Measurements from ENCODE around the gene DNAJC13. TPM values are rescaled to one million over a fixed set of nuclear protein-coding genes. Genes with fewer than 3 reads are reported as not detected.

Gene DNAJC13
- total RNA-seq, 4 donors from 2014 or later: 42.0 to 102 (median 52.1) TPM

- Histone ChIP-seq H3K4me1 (peaks cover 0 to 2% (median 0%) of the 10 kb centered on the region in 4 donors), H3K27ac (no peak overlapping the region), H3K36me3 (peaks cover 0 to 74% (median 0%) of the 10 kb centered on the region in 3 donors), H3K9me3 (no peaks in the 10 kb centered on the region), H3K27me3 (no peaks in the 10 kb centered on the region), H3K4me3 (no peak overlapping the region)
- TF ChIP-seq POLR2A (IDR thresholded peaks at IDR 0.05): no peak
- no peak for TF ChIP-seq CTCF (IDR thresholded peaks at IDR 0.05)
- no peak for DNase-seq
Measured at GRCh38 chr3:132509096-132509495, 91.8 kb downstream of the DNAJC13 start.

DNA sequence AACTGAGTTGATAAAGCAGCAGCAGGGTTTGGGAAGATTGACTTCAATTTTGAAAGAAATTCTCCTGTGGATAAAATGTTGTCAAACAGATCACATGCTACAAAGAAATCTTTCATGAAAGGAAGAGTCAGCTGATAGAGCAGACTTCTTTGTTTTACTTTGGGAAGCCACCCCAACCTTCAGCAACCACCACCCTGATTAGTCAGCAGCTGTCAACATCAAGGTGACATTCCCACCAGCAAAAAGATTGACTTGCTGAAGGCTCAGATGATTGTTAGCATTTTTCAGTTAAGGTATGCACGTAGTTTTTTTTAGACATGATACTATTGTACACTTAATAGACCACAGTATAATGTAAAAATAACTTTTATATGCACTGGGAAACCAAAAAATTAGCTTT lies 92.2 kb downstream of the DNAJC13 start:
- H3K9me3 ChIP-seq: no peaks in the 10 kb centered on the region

GRCh38 chr3:132513057-132513456 lies 95.8 kb downstream of the DNAJC13 start:
- no peaks in the 10 kb centered on the region for H3K27me3 ChIP-seq
- TF ChIP-seq CTCF (IDR thresholded peaks at IDR 0.05): no peak
- no peak for TF ChIP-seq POLR2A (IDR thresholded peaks at IDR 0.05)
- H3K27ac ChIP-seq: no peak overlapping the region
- no peak for DNase-seq
- H3K9me3 ChIP-seq: no peaks in the 10 kb centered on the region
- no peak overlapping the region for H3K4me3 ChIP-seq
- H3K36me3 ChIP-seq: peaks cover 0 to 91% (median 0%) of the 10 kb centered on the region in 3 donors
- peaks cover 0 to under 1% (median 0%) of the 10 kb centered on the region in 4 donors for H3K4me1 ChIP-seq

More for the DNA sequence above, 92.2 kb downstream of the DNAJC13 start:
- no peak for TF ChIP-seq POLR2A (IDR thresholded peaks at IDR 0.05)
- TF ChIP-seq CTCF (IDR thresholded peaks at IDR 0.05): no peak
- DNase-seq: no peak
- no peaks in the 10 kb centered on the region for H3K27me3 ChIP-seq
- H3K4me1 ChIP-seq: peaks cover 0 to 2% (median 0%) of the 10 kb centered on the region in 4 donors
- peaks cover 0 to 74% (median 0%) of the 10 kb centered on the region in 3 donors for H3K36me3 ChIP-seq
- no peak overlapping the region for H3K4me3 ChIP-seq
- no peak overlapping the region for H3K27ac ChIP-seq

- H3K9me3 ChIP-seq: no peaks in the 10 kb centered on the region
- no peaks in the 10 kb centered on the region for H3K4me1 ChIP-seq
- no peak for TF ChIP-seq CTCF (IDR thresholded peaks at IDR 0.05)
- TF ChIP-seq POLR2A (IDR thresholded peaks at IDR 0.05): no peak
- H3K27me3 ChIP-seq: no peaks in the 10 kb centered on the region
- H3K27ac ChIP-seq: no peak overlapping the region
- peaks cover 0 to 92% (median 0%) of the 10 kb centered on the region in 3 donors for H3K36me3 ChIP-seq
- H3K4me3 ChIP-seq: no peak overlapping the region
- DNase-seq: no peak
Measured at GRCh38 chr3:132517311-132517710, 100.0 kb downstream of the DNAJC13 start.

DNA sequence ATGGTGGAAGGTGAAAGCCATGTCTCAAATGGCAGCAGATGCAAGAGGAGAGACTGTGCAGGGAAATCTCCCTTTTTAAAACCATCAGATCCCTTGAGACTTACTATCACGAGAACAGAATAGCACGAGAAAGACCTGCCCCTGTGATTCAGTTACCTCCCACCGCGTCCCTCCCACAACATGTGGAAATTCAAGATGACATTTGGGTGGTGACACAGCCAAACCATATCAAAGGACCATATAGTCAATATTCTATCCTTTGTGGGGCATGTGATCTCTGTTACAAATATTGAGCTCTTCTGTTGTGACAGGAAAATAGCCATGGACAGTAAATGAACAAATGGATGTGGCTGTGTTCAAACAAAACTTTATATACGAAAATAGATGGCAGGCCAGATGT lies 102.6 kb downstream of the DNAJC13 start:
- H3K36me3 ChIP-seq: peaks cover 0 to 92% (median 0%) of the 10 kb centered on the region in 3 donors
- TF ChIP-seq POLR2A (IDR thresholded peaks at IDR 0.05): no peak
- TF ChIP-seq CTCF (IDR thresholded peaks at IDR 0.05): no peak

DNA sequence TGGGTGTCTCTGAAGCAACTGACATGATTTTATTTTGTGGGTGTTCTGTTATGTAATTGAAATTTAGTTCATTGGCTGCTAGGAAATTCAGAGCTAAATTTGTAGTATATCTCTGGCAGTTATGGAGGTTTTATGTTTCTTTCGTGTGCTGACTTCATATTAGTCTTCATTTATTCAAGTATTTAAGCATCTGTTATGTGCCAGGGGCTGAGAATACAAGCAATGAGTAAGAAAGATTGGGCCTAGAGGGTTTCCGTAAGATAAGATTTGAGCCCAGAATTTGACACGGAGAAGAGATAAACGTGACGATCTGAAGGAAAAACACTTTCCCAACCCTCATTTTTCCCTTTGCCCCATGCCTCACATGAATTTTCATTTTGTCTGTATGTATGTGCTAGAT lies 104.6 kb downstream of the DNAJC13 start:
- Histone ChIP-seq H3K4me3 (no peak overlapping the region), H3K4me1 (no peaks in the 10 kb centered on the region), H3K27ac (no peak overlapping the region), H3K9me3 (no peaks in the 10 kb centered on the region), H3K36me3 (peaks cover 0 to 95% (median 0%) of the 10 kb centered on the region in 3 donors), H3K27me3 (no peaks in the 10 kb centered on the region)
- no peak for DNase-seq
- no peak for TF ChIP-seq POLR2A (IDR thresholded peaks at IDR 0.05)
- TF ChIP-seq CTCF (IDR thresholded peaks at IDR 0.05): no peak

More for the DNA sequence above, 102.6 kb downstream of the DNAJC13 start:
- Histone ChIP-seq H3K4me1 (no peaks in the 10 kb centered on the region), H3K9me3 (no peaks in the 10 kb centered on the region), H3K27ac (no peak overlapping the region), H3K4me3 (no peak overlapping the region), H3K27me3 (no peaks in the 10 kb centered on the region)
- no peak for DNase-seq

Measured in Peyer's patch (tissue), 4 donors.